Effector memory CD4-positive, alpha-beta T cell (primary cell): Measurements from ENCODE around the gene MICAL2.

ENCODE experiments used
- DNase-seq, 3 donors: peaks; one replicate each; pipeline ENCODE4 v3.0.0-alpha.2; 2020
- H3K27ac ChIP-seq: 2 replicates; pipeline ENCODE4 v1.7.0; 2013; ENCODE audit warnings: mild to moderate bottlenecking, low read length, moderate library complexity; ENCODE audit not compliant: insufficient read depth, poor library complexity, severe bottlenecking
- H3K27me3 ChIP-seq: replicated peaks from 2 replicates; pipeline ENCODE4 v1.7.0; 2013; ENCODE audit warnings: mild to moderate bottlenecking, low read length; ENCODE audit not compliant: insufficient read depth, control insufficient read depth, poor library complexity, severe bottlenecking
- H3K36me3 ChIP-seq: 2 replicates; pipeline ENCODE4 v1.7.0; 2013; ENCODE audit warnings: mild to moderate bottlenecking, low read length, moderate library complexity; ENCODE audit not compliant: control insufficient read depth, insufficient read depth
- H3K4me1 ChIP-seq: 2 replicates; pipeline ENCODE4 v1.7.0; 2013; ENCODE audit warnings: low read length, mild to moderate bottlenecking; ENCODE audit not compliant: control insufficient read depth, insufficient read depth, poor library complexity, severe bottlenecking
- H3K4me3 ChIP-seq: 2 replicates; pipeline ENCODE4 v1.7.0; 2013; ENCODE audit warnings: low read length, low read depth, mild to moderate bottlenecking; ENCODE audit not compliant: insufficient read depth, poor library complexity, severe bottlenecking
- H3K9me3 ChIP-seq: 2 replicates; pipeline ENCODE4 v1.7.0; 2013; ENCODE audit warnings: mild to moderate bottlenecking, low read length, moderate library complexity; ENCODE audit not compliant: control insufficient read depth

Gene MICAL2

DNA sequence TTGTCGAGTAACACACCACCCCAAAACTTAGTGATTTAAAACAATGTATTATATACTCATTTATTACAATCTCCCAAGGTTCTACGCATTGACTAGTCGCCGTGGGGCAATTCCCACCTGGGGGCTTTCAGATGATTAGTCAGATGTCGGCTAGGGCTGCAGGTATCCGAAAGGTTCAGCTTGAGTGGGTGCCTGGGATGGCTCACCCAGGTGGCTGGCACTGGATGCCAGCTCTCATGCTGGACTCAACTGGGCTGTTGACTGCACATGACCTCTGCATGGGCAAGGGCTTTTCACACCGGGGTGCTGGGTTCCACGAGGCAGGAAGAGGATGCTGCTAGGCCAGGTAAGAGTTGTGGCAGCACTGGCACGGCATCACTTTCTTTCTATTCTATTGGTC, 21.9 kb upstream of the MICAL2 start:
- Histone ChIP-seq H3K27me3 (no peaks in the 10 kb centered on the region), H3K9me3 (no peaks in the 10 kb centered on the region), H3K4me1 (peaks cover 42% of the 10 kb centered on the region), H3K36me3 (no peaks in the 10 kb centered on the region), H3K27ac (no peak overlapping the region), H3K4me3 (no peak overlapping the region)
- no peak for DNase-seq

DNA sequence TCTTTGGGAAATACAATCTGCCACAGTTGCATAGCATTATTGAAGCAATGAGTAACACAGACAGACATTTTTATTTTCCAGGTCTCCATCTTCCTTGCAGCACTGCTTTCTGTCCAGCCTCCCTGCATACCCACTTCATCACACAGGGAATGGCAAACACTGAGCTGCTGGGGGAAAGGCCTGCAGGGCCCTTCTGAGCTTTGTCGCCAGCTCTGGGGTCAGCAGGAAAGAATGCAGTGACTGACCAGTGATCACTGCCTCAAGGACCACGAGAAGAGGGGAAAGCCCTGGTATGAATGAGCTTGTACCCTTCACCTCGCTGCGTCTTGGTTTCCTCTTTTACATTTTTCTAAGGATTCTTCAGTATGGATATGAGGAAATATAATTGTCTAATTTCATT, 21.3 kb upstream of the MICAL2 start:
- DNase-seq: no peak
- no peaks in the 10 kb centered on the region for H3K9me3 ChIP-seq
- H3K27ac ChIP-seq: no peak overlapping the region
- H3K4me1 ChIP-seq: peaks cover 42% of the 10 kb centered on the region
- H3K36me3 ChIP-seq: no peaks in the 10 kb centered on the region
- no peaks in the 10 kb centered on the region for H3K27me3 ChIP-seq
- H3K4me3 ChIP-seq: no peak overlapping the region

DNA sequence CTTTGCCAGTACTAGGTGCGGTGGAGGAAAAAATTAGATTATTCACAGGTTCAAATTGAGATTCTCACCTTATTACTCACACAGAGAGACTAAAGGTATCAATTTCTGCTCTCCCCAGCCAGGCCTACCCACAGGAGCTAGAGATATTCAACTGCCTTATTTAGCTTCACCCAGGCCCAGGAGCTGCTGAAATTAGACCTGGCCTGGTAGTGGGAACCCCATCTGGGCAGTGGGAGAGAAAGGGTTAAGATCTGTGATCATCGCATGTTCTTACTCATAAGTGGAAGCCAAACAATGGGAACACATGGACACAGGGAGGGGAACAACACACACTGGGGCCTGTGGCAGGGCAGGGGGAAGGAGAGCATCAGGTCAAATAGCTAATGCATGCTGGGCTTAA, 20.9 kb upstream of the MICAL2 start:
- Histone ChIP-seq H3K36me3 (no peaks in the 10 kb centered on the region), H3K4me3 (no peak overlapping the region), H3K27ac (no peak overlapping the region), H3K9me3 (no peaks in the 10 kb centered on the region), H3K4me1 (peaks cover 42% of the 10 kb centered on the region), H3K27me3 (no peaks in the 10 kb centered on the region)
- DNase-seq: no peak

DNA sequence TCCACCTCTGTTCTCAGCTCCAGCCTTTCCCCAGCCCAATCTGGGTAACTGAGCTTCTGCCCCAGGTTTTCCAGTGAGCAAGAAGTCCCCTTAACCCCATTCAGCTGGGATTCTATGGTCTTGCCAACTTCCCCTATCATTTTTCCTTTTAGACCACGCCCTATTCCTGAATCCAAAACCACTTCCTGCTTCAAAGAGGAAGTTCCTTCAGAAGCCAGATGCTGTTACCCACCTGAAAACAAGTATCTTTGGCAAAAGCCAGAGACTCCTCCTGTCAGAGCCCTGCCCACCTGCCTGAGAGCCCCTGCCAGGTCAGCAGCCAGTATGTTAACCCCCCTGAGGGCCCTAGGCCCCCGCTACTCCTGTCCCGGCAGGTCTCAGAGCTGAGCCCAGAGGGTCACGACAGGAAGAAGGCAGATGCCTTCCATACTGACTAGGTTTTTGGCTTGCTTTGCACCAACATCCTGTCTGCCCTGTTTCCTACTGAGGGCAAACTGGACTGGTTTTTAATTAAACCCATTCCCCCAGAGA, 20.3 kb upstream of the MICAL2 start:
- H3K27me3 ChIP-seq: no peaks in the 10 kb centered on the region
- H3K4me3 ChIP-seq: no peak overlapping the region
- H3K27ac ChIP-seq: peak overlapping the region; percentile 14
- H3K9me3 ChIP-seq: no peaks in the 10 kb centered on the region
- DNase-seq: no peak
- no peaks in the 10 kb centered on the region for H3K36me3 ChIP-seq
- peaks cover 42% of the 10 kb centered on the region for H3K4me1 ChIP-seq

DNA sequence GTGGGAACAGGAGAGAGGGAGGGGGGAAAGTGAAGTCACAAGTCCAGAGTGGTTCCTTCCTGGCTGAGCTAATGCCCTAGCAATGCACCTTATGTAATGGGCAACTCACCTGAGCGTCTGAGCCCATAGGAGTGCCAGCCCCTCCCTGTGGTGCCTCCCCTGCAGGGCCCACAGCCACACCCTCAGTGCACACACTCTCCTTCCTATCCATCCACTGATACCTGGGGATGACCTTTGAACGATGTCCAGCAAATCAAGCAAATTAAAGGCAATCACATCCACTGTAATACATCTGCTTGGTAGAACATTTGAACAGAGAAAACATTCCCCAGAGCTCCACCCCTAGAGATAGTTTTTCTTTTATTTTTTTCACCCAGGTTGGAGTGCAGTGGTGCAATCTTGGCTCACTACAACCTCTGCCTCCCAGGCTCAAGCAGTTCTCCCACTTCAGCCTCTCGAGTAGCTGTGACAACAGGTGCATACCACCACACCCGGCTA, 19.6 kb upstream of the MICAL2 start:
- Histone ChIP-seq H3K4me1 (peaks cover 38% of the 10 kb centered on the region), H3K36me3 (no peaks in the 10 kb centered on the region), H3K9me3 (no peaks in the 10 kb centered on the region), H3K27ac (no peak overlapping the region), H3K4me3 (no peak overlapping the region), H3K27me3 (no peaks in the 10 kb centered on the region)
- DNase-seq: no peak

DNA sequence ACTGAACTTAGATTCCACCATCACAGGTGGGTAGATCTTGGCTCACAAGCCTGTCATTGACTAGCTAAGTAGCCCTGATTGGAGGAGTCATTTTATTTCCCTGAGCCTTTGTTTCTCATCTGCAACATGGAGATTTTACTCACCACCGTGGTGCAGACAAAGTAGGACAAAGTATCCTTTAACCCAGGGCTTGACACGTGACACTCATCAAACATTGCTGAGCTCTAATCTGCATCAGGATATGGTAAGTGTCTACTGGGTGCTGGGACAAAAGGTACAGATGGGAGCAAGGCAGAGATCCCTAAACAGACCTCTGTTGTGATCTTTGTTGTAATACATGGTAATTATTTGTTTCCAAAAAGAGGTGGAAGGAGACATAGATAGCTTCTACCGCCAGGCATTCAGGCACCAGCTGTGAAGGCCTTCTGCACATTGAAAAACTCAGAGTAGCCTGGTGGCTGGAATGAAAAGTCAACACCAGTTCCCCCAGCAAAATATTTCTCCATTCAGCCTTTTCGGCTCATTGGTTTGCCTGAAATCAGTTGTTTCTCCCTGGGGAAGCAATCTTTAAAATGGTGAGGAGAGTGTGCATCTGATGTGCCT, 18.3 kb upstream of the MICAL2 start:
- H3K4me3 ChIP-seq: no peak overlapping the region
- no peak for DNase-seq
- H3K9me3 ChIP-seq: no peaks in the 10 kb centered on the region
- H3K4me1 ChIP-seq: peaks cover 26% of the 10 kb centered on the region
- H3K27me3 ChIP-seq: no peaks in the 10 kb centered on the region
- no peak overlapping the region for H3K27ac ChIP-seq
- H3K36me3 ChIP-seq: no peaks in the 10 kb centered on the region

DNA sequence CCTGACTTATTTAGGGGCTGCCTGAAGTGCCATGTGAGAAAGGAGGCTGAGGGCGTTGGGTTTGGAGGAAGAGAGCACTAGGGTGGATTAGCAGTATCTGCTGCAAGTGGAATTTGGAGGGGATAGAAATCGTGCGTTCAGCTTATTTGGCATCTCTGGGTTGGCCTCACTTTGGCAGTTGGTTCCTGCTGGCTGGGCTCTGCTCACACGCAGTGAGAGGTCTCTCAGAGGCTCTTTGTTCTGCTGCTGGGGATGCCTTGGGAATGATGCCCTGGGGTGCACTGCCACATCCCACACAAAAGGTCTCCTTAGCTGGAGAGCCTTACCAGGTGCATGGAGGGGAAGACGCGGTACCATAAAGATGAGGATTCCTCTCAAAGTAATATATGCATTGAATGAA, 17.7 kb upstream of the MICAL2 start:
- Histone ChIP-seq H3K4me3 (no peak overlapping the region), H3K9me3 (no peaks in the 10 kb centered on the region), H3K4me1 (peaks cover 21% of the 10 kb centered on the region), H3K27ac (no peak overlapping the region), H3K27me3 (no peaks in the 10 kb centered on the region), H3K36me3 (no peaks in the 10 kb centered on the region)
- no peak for DNase-seq

DNA sequence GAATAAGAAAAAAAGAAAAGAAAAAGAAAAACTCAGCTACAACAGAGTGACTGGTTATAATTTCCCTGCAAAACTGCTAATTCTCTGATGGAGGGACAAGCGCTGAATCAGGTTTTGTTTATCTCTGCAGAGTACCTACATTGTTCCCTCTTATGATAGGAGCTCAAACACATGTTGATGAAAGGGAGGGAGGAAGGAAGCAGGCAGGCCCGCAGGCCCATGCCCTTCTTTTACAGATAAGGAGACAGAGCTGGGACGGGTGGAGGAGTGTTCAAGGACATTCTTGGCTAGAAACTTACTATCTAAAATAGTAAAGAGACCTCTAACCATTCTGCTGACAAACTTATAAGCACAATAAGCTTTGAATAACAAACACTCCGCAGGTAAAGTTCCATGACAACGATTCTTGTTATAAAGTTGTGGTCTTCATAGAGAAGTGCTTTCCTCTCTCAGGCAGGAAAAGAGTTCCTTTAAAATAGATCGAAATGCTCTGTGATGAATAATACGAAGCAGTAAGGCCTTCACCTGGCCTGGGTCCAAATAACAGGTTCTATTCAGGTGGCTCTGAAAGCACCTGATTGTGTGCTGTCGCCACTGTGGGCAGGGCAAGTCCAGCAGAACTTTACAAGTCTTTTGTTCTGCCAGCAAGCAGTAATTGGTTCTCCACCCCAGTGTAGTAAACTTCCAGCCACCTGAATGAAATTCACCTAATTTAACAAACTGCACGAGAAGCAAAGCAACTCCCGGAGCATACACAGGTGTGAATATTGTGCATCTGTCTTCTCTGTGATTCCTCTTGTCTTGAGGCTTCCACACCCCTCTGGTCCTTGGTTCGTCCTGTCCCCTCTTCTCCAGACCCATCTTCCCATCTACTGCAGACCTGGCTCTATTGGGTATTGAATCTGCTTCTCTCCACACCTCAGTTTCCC, 15.3 kb upstream of the MICAL2 start:
- Histone ChIP-seq H3K36me3 (no peaks in the 10 kb centered on the region), H3K4me3 (no peak overlapping the region), H3K4me1 (peaks cover 4% of the 10 kb centered on the region), H3K27ac (no peak overlapping the region), H3K9me3 (no peaks in the 10 kb centered on the region), H3K27me3 (no peaks in the 10 kb centered on the region)
- no peak for DNase-seq

DNA sequence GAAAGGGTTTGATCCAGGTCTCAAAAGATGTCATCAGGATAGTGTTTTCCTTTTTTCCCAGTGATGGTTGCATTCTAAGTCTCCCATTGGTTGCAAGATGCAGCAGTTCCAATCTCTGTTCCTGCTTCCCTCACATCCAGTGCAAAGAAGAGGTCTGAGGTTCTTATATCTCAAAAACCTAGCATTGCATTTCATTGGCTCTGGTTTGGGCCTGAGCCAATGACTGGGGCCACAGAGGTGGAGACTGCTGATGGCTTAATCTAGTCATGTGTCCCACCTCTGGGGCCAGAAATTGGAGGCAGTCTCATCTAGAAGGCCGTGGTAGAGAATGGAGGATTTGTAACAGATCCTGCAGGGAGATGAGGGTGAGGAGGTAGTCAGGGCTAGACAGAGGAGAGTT, 13.2 kb upstream of the MICAL2 start:
- no peak overlapping the region for H3K4me3 ChIP-seq
- no peaks in the 10 kb centered on the region for H3K27me3 ChIP-seq
- H3K4me1 ChIP-seq: no peaks in the 10 kb centered on the region
- no peaks in the 10 kb centered on the region for H3K36me3 ChIP-seq
- no peak for DNase-seq
- H3K27ac ChIP-seq: no peak overlapping the region
- H3K9me3 ChIP-seq: no peaks in the 10 kb centered on the region

DNA sequence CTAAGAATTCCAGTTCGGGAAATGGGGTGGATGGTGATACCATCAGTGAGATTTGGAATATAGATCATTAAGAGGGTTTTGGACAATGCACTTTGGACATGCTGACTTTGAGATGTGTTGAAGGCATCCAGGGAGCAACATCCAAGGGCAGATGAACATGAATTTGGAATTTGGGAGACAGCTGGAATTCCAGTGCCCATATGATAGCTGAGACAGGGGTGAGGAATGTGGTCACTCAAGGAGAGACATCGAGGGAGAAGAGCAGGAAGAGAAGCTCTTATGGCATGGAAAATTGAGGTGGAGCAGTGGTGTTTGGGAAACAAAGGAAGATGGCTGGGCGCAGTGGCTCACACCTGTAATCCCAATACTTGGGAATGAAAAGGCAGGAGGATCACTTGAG, 11.8 kb upstream of the MICAL2 start:
- DNase-seq: no peak
- no peaks in the 10 kb centered on the region for H3K4me1 ChIP-seq
- no peaks in the 10 kb centered on the region for H3K9me3 ChIP-seq
- H3K36me3 ChIP-seq: no peaks in the 10 kb centered on the region
- H3K4me3 ChIP-seq: no peak overlapping the region
- no peak overlapping the region for H3K27ac ChIP-seq
- H3K27me3 ChIP-seq: no peaks in the 10 kb centered on the region
